ENCODE data around the gene HHIPL2.
"Not testable (repeated sequence)": the region's sequence is repeated elsewhere in the genome, so short reads cannot be mapped to it uniquely, and the experiment has no call there.

The HHIPL2 gene

DNA sequence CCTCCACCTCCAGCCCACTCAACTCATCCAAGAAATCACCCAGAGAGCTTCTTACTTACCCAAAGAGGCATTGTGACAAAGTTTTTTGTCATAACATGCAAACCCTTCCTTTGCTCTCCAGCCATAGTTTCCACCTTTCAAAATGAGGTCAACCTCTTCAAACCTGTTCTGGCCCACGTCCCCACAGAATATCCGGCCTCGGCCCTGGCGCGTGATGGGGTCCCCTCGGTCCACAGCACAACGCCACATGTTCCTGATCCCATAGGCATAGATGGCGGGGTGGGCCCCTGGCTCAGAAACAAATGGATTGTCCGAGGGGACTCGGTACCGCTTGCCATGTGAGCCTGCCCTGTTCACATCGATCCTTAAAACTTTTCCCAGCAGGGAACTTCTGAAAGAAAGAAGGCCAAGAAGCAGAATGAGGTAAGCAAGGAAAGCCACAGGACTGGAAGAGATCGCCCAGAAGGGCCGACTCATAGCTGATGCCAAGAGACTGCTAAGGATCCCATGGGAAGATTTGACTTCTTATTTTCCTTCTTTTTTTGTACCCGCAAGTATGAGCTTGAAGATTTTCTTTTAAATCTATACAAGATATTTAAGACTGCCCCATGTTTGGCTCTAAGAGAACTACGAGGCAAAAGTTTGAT is 7.8 kb downstream of the HHIPL2 start:
- DNase-seq, result no peak

DNA sequence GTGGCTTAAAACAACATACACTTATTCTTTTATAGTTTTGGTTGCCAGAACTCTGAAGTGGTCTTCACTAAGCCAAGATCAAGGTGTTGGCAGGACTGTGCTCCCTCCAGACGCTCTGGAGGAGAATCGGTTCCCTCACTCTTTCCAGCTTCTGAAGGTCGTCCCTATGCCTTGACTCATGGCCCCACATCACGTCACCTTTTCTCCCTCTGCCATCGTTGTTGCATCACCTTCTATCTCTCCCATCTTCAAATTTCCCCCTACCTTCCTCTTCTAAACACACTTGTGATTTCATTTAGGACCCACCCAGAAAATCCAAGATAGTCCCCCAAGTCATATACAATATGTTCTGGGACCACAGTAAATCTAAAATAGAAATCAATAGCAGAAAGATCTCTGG is 12.4 kb downstream of the HHIPL2 start:
- DNase-seq, result no peak

DNA sequence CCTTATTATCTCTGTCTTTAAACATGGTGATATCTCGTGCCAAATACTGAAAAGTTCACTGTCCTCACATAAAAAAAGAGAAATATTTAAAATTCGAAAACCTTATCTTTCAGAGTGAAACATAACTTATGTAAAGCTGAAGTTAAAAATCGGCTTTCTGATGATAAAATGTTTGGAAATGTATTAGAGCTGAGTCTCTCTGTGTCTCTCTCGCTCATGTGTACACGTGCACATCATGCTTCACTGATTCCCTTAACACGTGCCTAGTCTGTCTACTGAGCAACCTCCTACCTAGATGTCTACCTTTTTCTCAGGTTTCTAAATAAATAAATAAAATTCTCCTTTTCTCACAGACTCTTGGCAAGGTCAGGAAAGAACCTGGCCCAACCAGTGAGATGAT is 17.1 kb downstream of the HHIPL2 start:
- no peak for DNase-seq

DNA sequence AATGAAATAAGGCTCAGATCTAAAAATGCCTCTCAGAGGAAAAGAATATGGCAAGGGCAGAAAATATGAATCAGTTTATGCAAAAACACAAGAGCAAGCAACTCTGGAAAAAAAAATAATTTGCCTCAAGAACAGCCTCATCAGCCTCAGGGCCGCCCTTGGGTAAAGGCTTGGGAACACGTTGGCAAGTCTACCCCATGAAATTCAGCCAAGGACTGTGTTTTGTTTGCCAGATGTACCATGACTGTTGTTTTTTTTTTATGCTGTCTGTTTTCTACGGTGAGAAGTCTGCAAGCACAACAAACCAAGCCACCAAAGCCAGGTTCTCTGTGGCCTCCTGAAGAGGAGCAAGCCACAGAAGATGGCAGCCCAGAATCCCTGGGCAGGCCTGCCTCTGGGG is 18.0 kb downstream of the HHIPL2 start:
- DNase-seq, result no peak

DNA sequence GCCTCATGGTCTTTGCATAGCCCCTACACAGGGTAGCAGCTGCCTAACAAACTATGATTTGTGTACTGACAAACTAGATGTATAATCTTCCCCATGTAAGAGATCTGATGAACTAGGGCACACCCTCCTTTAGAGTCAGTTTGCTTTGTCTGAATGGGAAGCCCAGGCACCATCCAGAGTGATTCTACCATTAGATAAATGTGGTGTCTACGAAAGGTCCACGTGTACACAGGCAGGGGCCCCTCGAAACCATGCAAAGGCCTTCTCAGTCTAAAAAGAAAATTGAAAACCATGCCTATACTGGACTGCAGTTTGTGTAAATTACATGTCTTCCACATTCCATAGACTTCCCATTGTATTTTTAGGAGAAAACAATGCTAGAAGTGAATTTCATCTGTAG is 18.7 kb downstream of the HHIPL2 start:
- no peak for DNase-seq

DNA sequence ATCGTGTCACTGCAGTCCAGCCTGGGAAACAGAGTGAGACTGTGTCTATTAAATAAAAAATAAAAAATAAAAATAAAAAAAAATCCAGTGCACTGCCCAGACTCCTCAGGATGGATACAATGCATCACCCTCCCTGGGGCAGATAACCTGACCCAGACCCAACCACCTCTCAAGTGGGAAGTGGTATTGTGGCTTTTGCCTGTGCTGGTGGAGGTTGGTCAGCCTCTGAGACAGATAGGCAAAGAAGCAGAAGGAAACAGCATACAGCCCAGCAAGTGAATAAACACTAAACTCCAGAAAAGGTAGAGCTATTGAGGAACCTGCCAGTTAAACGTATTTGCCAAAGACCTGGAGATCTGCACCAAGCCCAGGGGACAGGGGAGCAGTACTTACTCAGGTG is 22.0 kb downstream of the HHIPL2 start:
- DNase-seq, result no peak

DNA sequence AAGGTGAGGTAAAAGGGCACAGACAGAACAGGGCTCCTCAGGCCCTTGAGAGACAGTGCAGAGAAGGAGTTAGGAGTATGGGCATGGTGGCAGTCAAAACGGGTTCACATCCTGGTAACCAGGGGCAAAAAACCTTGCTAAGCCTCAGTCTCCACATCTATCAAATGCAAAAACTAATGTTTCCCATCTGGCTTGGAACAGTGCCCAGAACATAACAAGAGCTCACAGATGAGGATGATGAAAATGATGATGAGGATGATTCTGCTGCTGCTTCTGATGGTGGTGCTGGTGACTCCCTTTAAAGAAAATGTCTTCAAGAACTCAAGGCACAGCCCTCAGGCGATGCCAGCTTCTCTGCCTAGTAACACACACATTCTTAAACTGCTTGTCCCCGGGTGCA is 24.1 kb downstream of the HHIPL2 start:
- DNase-seq, result no peak

DNA sequence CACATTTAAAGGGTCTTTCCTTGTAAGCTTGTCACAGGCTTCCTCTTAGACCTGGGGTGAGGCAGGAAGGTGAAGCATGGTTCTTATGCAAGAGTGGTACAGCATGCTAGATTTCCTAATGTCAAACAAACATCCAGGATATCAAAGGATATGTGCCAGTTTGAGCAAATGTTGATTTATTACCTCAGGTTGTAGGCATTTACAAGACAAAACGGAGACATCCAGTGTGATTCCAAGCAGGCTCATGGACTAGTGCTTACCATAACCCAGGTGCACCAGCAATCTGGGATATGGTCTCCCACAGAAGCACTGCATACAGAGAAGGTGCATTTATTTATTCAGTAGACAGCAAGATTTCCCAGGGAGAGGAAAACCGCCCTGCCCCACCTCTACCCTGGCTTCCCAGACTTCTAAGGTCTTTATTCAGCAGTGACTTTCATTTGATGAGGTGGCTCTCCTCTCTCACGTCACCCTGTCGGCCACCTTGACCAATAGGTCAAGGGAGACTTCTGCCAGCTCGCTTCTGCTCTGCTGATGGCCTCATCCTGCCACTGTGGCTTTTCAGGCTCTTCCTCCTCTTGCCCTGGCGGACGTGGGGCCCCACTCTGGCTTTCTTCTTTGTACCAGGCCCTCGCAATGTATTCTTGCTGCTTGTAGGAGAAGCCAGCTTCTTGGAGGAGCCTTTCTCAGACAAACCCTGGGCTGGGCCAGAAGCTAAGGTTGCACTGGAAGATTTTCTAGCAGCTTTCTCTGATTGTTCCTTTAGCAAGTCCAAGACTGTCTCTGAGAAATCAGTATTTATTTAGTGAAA is 25.6 kb downstream of the HHIPL2 start:
- DNase-seq, result no peak

DNA sequence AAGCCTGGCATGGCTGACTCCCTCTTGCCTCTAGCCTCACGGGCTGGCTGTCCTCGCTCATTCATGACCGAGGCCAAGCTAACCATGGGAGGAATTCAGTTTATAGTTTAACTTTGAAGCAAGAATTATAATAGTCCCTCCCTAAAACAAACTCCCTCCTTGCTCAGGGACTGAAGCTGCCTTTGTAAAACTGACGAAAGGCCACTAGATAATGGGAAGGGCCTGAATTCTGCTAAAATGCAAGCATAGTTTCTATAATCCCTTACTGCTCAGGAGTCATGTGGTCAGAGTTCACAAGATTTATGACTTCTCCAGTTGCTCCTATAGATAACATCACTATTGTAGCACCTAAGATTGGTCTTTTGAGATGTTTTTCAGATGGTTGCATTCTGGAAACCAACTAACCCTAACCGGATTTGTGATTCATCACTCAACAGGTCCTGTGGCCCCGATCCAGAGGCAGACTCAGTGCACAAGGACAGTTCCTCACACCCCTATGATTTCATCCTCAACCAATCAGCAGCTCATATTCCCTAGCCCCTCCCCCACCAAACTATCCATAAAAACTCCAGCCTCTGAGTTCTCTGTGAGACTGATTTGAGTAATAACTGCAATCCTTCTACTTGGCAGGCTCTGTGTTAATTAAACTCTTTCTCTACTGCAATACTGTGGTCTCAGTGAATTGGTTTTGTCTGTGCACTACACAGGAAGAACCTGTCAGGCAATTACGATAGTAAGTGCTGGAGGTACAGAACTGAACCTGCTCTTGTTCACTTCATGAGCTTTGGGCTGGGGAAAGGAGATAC is 26.4 kb downstream of the HHIPL2 start:
- no peak for DNase-seq

DNA sequence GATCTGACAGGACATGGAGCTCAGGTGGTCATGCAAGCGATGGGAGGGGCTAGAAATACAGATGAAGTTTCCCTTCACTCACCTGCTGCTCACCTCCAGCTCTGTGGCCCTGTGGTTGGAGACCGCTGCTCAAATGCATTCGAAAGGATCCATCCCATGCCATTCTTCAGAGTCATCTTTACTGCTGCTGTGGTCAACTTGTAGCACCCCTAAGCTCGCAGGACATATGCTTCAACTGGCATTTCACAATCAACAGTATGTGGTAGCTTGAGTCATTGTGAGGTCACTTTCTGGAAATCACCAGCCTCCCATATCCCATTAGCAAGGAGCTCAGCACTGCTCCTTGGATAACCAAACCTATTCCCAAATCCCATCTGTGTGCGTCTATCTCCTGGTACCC is 58.4 kb downstream of the HHIPL2 start:
- not testable (repeated sequence) for DNase-seq

DNA sequence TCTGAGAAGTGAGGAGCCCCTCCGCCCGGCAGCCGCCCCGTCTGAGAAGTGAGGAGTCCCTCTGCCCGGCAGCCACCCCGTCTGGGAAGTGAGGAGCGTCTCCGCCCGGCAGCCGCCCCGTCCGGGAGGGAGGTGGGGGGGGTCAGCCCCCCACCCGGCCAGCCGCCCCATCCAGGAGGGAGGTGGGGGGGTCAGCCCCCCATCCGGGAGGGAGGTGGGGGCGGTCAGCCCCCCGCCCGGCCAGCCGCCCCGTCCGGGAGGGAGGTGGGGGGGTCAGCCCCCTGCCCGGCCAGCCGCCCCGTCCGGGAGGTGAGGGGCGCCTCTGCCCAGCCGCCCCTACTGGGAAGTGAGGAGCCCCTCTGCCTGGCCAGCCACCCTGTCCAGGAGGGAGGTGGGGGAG is 60.1 kb downstream of the HHIPL2 start:
- not testable (repeated sequence) for DNase-seq

DNA sequence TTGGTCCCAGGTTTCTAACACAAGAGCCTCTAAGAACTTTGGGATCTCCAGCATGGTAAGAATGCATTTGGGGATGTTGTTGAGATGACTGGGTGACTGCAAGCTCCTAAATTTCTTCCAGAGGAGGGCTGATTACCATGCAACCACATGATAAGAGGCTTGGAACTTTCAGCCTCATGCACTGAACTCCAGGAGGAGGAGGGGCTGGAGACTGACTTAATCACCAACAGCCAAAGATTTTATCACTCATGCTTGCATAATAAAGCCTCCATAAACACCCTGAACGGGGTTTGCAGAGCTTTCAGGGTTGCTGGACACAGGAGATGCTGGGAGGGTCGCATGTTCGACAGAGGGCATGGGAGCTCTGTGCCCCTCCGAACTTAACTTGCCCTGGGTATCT is 63.9 kb downstream of the HHIPL2 start:
- DNase-seq, result not testable (repeated sequence)

DNA sequence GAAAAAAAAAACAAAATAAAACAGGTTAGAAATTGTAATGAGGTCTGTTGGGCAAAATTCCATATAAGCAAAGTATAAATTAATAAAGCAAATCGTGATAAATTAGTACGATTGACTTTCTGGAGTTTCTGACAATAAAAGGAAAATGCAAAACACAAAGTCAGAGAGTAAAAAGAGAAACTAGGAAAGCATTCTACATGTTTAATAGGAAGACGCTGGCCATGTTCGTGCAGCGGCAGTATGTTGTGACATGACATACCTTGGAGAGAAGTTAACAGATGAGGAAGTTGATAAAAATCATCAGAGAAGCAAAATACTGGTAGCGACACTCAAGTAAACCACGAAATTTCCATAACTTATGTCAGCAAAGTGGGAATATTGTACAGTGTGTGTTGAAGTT is 68.3 kb downstream of the HHIPL2 start:
- DNase-seq, result not testable (repeated sequence)

DNA sequence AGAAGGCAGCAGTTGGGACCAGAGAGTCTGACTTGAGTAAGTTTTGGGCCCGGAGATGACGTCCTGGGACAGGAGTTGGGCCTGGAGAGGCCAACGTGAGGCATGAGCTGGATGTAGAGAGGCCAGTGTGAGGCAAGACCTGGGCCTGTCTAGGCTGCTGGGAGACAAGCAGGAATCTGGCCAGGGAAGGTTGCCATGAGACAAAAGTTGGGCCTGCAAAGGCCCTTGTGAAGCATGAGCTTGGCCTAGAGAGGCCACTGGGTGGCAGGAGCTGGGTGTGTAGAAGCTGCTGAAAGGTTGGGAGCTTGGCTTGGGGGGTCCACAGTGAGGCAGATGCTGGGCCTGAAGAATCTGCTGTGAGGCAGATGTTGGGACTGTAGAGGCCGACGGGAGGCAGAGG is 71.5 kb downstream of the HHIPL2 start:
- not testable (repeated sequence) for DNase-seq

DNA sequence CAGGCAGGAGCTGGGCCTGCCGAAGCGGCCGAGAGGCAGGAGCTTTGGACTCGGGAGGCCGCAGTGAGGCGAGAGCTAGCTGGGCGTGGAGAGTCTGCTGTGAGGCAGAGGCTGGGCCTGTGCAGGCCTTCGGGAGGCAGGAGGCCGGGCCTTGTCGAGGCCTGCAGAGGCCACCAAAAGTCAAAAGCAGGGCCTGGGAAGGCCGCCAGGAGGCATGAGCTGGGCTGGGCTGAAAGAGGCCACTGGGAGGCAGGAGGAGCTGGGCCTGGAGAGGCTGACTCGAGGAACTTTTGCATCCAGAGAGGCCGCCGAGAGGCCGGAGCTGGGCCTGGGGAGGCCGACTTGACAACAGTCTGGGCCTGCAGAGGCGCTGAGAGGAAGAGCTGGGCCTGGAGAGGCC is 74.2 kb downstream of the HHIPL2 start:
- not testable (repeated sequence) for DNase-seq

DNA sequence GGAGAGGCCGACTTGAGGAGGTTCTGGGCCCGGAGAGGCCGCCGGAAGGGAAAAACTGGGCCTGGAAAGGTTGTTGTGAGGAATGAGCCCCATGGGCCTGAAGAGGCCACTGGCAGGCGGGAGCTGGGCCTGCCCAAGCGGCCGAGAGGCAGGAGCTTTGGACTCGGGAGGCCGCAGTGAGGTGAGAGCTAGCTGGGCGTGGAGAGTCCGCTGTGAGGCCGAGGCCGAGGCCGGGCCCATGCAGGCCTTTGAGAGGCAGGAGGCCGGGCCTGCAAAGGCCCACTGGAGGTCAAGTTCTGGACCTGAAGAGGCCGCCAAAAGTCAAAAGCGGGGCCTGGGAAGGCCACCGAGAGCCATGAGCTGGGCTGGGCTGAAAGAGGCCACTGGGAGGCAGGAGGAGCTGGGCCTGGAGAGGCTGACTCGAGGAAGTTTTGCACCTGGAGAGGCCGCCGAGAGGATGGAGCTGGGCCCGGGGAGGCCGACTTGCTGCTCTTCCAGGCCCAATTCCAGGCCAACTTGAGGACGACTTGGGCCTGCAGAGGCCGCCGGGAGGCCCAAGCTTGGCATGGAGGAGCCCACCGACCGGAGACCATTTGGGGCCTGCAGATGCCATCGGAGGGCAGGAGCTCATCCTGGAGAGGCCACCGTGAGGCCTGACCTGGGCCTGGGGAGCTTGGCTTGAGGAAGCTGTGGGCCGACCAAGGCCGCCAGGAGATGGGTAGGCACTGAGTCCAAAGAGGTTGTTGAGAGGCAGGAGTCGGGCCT is 74.9 kb downstream of the HHIPL2 start:
- DNase-seq, result not testable (repeated sequence)
